GM23338 (cell line): ENCODE measurements around the gene DEDD2. TPM values are rescaled to one million over a fixed set of nuclear protein-coding genes. Genes with fewer than 3 reads are reported as not detected.
A peak's percentile ranks its signal among the peaks of the same experiment; 100 is the strongest.

ENCODE experiments used
- ATAC-seq: fragments of 200-7000 bp; cut with Tn5 transposase; 3 replicates; pipeline ENCODE4 v1.9.1; 2020
- DNase-seq: peaks from one replicate; pipeline ENCODE4 v3.0.0-alpha.2; 2015; ENCODE audit warnings: low spot score
- H2AFZ ChIP-seq: fragments of 200-600 bp; sonication (generic); 2 replicates; pipeline ENCODE4 v1.8.0; 2016; ENCODE audit warnings: antibody characterized with exemption, mild to moderate bottlenecking, moderate library complexity
- H3F3A ChIP-seq: fragments of 200-600 bp; sonication (generic); replicated peaks from 2 replicates; pipeline ENCODE4 v1.8.0; 2017; ENCODE audit warnings: antibody characterized with exemption, mixed run types, low read depth
- H3K27ac ChIP-seq: fragments of 200-600 bp; sonication (generic); 2 replicates; pipeline ENCODE4 v1.6.1; 2016; ENCODE audit warnings: low read depth
- H3K27me3 ChIP-seq: fragments of 200-600 bp; sonication (generic); 2 replicates; pipeline ENCODE4 v1.8.0; 2016; ENCODE audit warnings: mild to moderate bottlenecking, mixed run types, moderate library complexity; ENCODE audit not compliant: insufficient read depth
- H3K36me3 ChIP-seq: fragments of 200-600 bp; sonication (generic); 2 replicates; pipeline ENCODE4 v1.8.0; 2016; ENCODE audit warnings: mild to moderate bottlenecking; ENCODE audit not compliant: insufficient read depth
- H3K4me1 ChIP-seq: fragments of 200-600 bp; sonication (generic); 2 replicates; pipeline ENCODE4 v1.8.0; 2016; ENCODE audit warnings: mild to moderate bottlenecking, moderate library complexity; ENCODE audit not compliant: insufficient read depth
- H3K4me2 ChIP-seq: fragments of 200-600 bp; sonication (generic); 2 replicates; pipeline ENCODE4 v1.7.1; 2017; ENCODE audit warnings: mixed run types
- H3K4me3 ChIP-seq: fragments of 200-600 bp; sonication (generic); 2 replicates; pipeline ENCODE4 v1.6.1; 2016; ENCODE audit warnings: mixed run types
- H3K79me2 ChIP-seq: fragments of 200-600 bp; sonication (generic); replicated peaks from 2 replicates; pipeline ENCODE4 v1.8.0; 2017; ENCODE audit warnings: mild to moderate bottlenecking; ENCODE audit not compliant: insufficient read depth
- H3K9me2 ChIP-seq: fragments of 200-600 bp; sonication (generic); 2 replicates; pipeline ENCODE4 v1.8.0; 2017; ENCODE audit not compliant: insufficient read depth
- H4K20me1 ChIP-seq: fragments of 200-600 bp; sonication (generic); replicated peaks from 2 replicates; pipeline ENCODE4 v1.8.0; 2017; ENCODE audit warnings: mild to moderate bottlenecking; ENCODE audit not compliant: insufficient read depth
- H3K27ac Mint-ChIP-seq: 2 replicates; pipeline ENCODE4 v1.8.0; 2020; ENCODE audit warnings: inconsistent platforms, mild to moderate bottlenecking, moderate library complexity, mixed read lengths
- H3K27me3 Mint-ChIP-seq: 3 replicates; pipeline ENCODE4 v1.8.0; 2022; ENCODE audit warnings: low read depth, mild to moderate bottlenecking, moderate library complexity, mixed read lengths, inconsistent platforms; ENCODE audit not compliant: insufficient read depth, poor library complexity
- H3K36me3 Mint-ChIP-seq: 3 replicates; pipeline ENCODE4 v1.8.0; 2021; ENCODE audit warnings: low read depth, mild to moderate bottlenecking, inconsistent platforms, moderate library complexity, mixed read lengths
- H3K4me1 Mint-ChIP-seq: 3 replicates; pipeline ENCODE4 v1.8.0; 2020; ENCODE audit warnings: mild to moderate bottlenecking, inconsistent platforms, mixed read lengths
- H3K4me3 Mint-ChIP-seq: 3 replicates; pipeline ENCODE4 v1.8.0; 2021; ENCODE audit warnings: moderate library complexity, mild to moderate bottlenecking, inconsistent platforms, mixed read lengths
- H3K9me3 Mint-ChIP-seq: 3 replicates; pipeline ENCODE4 v1.8.0; 2020; ENCODE audit warnings: moderate library complexity, mild to moderate bottlenecking, inconsistent platforms, mixed read lengths
- CREB1 ChIP-seq: fragments of 250-450 bp; sonication (Bioruptor Pico); IDR thresholded peaks from 2 replicates; pipeline ENCODE4 v1.5.0; 2020; ENCODE audit warnings: low read depth, mild to moderate bottlenecking, moderate library complexity
- POLR2AphosphoS5 ChIP-seq: IDR thresholded peaks from 2 replicates; pipeline ENCODE4 v1.6.1; 2016; ENCODE audit warnings: antibody characterized with exemption, low read depth
- REST ChIP-seq: IDR thresholded peaks from one replicate; pipeline ENCODE4 v1.6.1; 2018; ENCODE audit warnings: antibody characterized with exemption; ENCODE audit not compliant: unreplicated experiment
- STAT1 ChIP-seq: IDR thresholded peaks from one replicate; pipeline ENCODE4 v1.6.1; 2016; ENCODE audit warnings: antibody characterized with exemption; ENCODE audit not compliant: unreplicated experiment
- ZNF114 ChIP-seq: fragments of 250-450 bp; sonication (Bioruptor Pico); IDR thresholded peaks from 2 replicates; pipeline ENCODE4 v1.5.0; 2020; ENCODE audit warnings: mild to moderate bottlenecking, moderate library complexity
- ZNF462 ChIP-seq: fragments of 250-450 bp; sonication (Bioruptor Pico); IDR thresholded peaks from 2 replicates; pipeline ENCODE4 v1.5.0; 2020; ENCODE audit warnings: mild to moderate bottlenecking, moderate library complexity
- polyA plus RNA-seq: library from polyadenylated mRNA; unstranded; fragments of >200 nt; fragmentation: Nextera tagmentation; extraction: Ambion mirVana; gene quantifications from 2 replicates; pipeline ENCODE4 v1.2.1, GENCODE V29; 2016
- total RNA-seq: library from RNA; depleted of rRNA; stranded (reverse); fragments of >200 nt; shearing (Covaris generic); gene quantifications from 2 replicates; pipeline ENCODE4 v1.2.3, GENCODE V29; 2014

Gene DEDD2
- total and polyA plus RNA-seq, 2 experiments from 2014 or later: 23.4 to 63.0 TPM

GRCh38 chr19:42246922-42247639 lies 29.6 kb upstream of the DEDD2 start:
- Mint-ChIP-seq H3K4me3 (peak overlapping the region; percentile 17; the same call in 1 of the 3 replicates), H3K9me3 (no peaks in the 10 kb centered on the region; the same call in 2 of the 3 replicates), H3K27ac (no peak overlapping the region), H3K4me1 (peaks cover 38% of the 10 kb centered on the region), H3K36me3 (peaks cover 10% of the 10 kb centered on the region; the same call in 2 of the 3 replicates), H3K27me3 (peaks cover 22% of the 10 kb centered on the region)
- ATAC-seq (no peak), DNase-seq (no peak)
- H4K20me1 ChIP-seq: no peaks in the 10 kb centered on the region; the same call in 1 of the 2 replicates
- TF ChIP-seq CREB1 (CRISPR knock-in tag): no peak
- TF ChIP-seq STAT1: no peak
- TF ChIP-seq POLR2AphosphoS5: no peak; the same call in 1 of the 2 replicates
- no peak for TF ChIP-seq ZNF114 (CRISPR knock-in tag)
- no peak for TF ChIP-seq REST
- no peak for TF ChIP-seq ZNF462 (CRISPR knock-in tag)
- H3K79me2 ChIP-seq: peaks cover 21% of the 10 kb centered on the region
- H3K9me2 ChIP-seq: no peaks in the 10 kb centered on the region
- peak overlapping the region; percentile 38; the same call in 1 of the 2 replicates for H3K4me2 ChIP-seq
- H3K4me1 ChIP-seq: peaks cover 39% of the 10 kb centered on the region
- no peaks in the 10 kb centered on the region for H3K27me3 ChIP-seq
- no peaks in the 10 kb centered on the region for H3K36me3 ChIP-seq
- H2AFZ ChIP-seq: no peak overlapping the region
- H3K4me3 ChIP-seq: no peak overlapping the region
- 0 out of 2 replicates have a peak overlapping the region, but pooled peaks have one; percentile 59 for H3K27ac ChIP-seq
- H3F3A ChIP-seq: peaks cover 13% of the 10 kb centered on the region
